NCI-H748 treated with DMSO at 0.1 percent for 48 hours (cell line): ENCODE results near the gene B3GALT6.

Experiments
- DNase-seq: peaks from one replicate; lab custom pipeline; 2025; lab: John Stamatoyannopoulos, UW

Gene B3GALT6

GRCh38 chr1:1216770-1217620, 15.0 kb upstream of the B3GALT6 start:
- no peak for DNase-seq

- no peak for DNase-seq
Observed at GRCh38 chr1:1217621-1218523, 14.2 kb upstream of the B3GALT6 start.

- DNase-seq = no peak
Observed at GRCh38 chr1:1218524-1219200, 13.4 kb upstream of the B3GALT6 start.

- no peak for DNase-seq
Observed at GRCh38 chr1:1219341-1219740, 12.7 kb upstream of the B3GALT6 start.

GRCh38 chr1:1220197-1220596, 11.8 kb upstream of the B3GALT6 start:
- DNase-seq = no peak

- no peak for DNase-seq
Observed at GRCh38 chr1:1221887-1222574, 10.0 kb upstream of the B3GALT6 start.

- no peak for DNase-seq
Observed at GRCh38 chr1:1222575-1223225, 9.3 kb upstream of the B3GALT6 start.

GRCh38 chr1:1223321-1223720, 8.7 kb upstream of the B3GALT6 start:
- no peak for DNase-seq

- DNase-seq = no peak
Observed at GRCh38 chr1:1223891-1224290, 8.1 kb upstream of the B3GALT6 start.

- DNase-seq = no peak
Observed at GRCh38 chr1:1225238-1225845, 6.7 kb upstream of the B3GALT6 start.

- no peak for DNase-seq
Observed at GRCh38 chr1:1225913-1226312, 6.1 kb upstream of the B3GALT6 start.

GRCh38 chr1:1226566-1227362, 5.3 kb upstream of the B3GALT6 start:
- DNase-seq = no peak

- DNase-seq = no peak
Observed at GRCh38 chr1:1227386-1227785, 4.7 kb upstream of the B3GALT6 start.

GRCh38 chr1:1228187-1228586, 3.9 kb upstream of the B3GALT6 start:
- DNase-seq = no peak

- DNase-seq = no peak
Observed at GRCh38 chr1:1228596-1229321, 3.3 kb upstream of the B3GALT6 start.

GRCh38 chr1:1229770-1230169, 2.3 kb upstream of the B3GALT6 start:
- no peak for DNase-seq

GRCh38 chr1:1230656-1231399, 1.2 kb upstream of the B3GALT6 start:
- DNase-seq = no peak

- DNase-seq = peak; percentile 79
Observed at GRCh38 chr1:1231400-1232207, 433 bp upstream of the B3GALT6 start, which contains the start of gene SDF4. Gene SDF4, minus strand, starts transcription at chr1:1232001. Its CDS starts 3,229 bp downstream, at chr1:1228772.
